AG08396 (cell line): ENCODE results near the gene ARHGAP6.

Source experiments
- DNase-seq: peaks from one replicate; pipeline ENCODE4 v3.0.0; 2012; ENCODE audit warnings: low spot score, mixed read lengths

ARHGAP6 gene

GRCh38 chrX:11464836-11465463 is 200.8 kb downstream of the ARHGAP6 start:
- no peak for DNase-seq

- DNase-seq, result no peak
These were observed 201.3 kb downstream of the ARHGAP6 start for GRCh38 chrX:11464380-11464779.

- no peak for DNase-seq
These were observed 203.1 kb downstream of the ARHGAP6 start for GRCh38 chrX:11462648-11463047.

GRCh38 chrX:11462136-11462535 is 203.6 kb downstream of the ARHGAP6 start:
- DNase-seq, result no peak

GRCh38 chrX:11461201-11462001 is 204.3 kb downstream of the ARHGAP6 start:
- peak; percentile 19 for DNase-seq

- DNase-seq, result no peak
These were observed 205.4 kb downstream of the ARHGAP6 start for GRCh38 chrX:11460347-11460746.

- DNase-seq, result no peak
These were observed 207.6 kb downstream of the ARHGAP6 start for GRCh38 chrX:11458170-11458569.

- DNase-seq, result no peak
These were observed 214.6 kb downstream of the ARHGAP6 start for GRCh38 chrX:11451151-11451550.

GRCh38 chrX:11450354-11450753 is 215.4 kb downstream of the ARHGAP6 start:
- DNase-seq, result no peak

- no peak for DNase-seq
These were observed 216.1 kb downstream of the ARHGAP6 start for GRCh38 chrX:11449613-11450012.

- DNase-seq, result no peak
These were observed 218.3 kb downstream of the ARHGAP6 start for GRCh38 chrX:11447418-11447817.

- DNase-seq, result no peak
These were observed 218.8 kb downstream of the ARHGAP6 start for GRCh38 chrX:11446949-11447348.

GRCh38 chrX:11446336-11446735 is 219.4 kb downstream of the ARHGAP6 start:
- DNase-seq, result no peak

GRCh38 chrX:11445540-11445939 is 220.2 kb downstream of the ARHGAP6 start:
- DNase-seq, result no peak

GRCh38 chrX:11444052-11444451 is 221.7 kb downstream of the ARHGAP6 start:
- DNase-seq, result no peak

- no peak for DNase-seq
These were observed 225.9 kb downstream of the ARHGAP6 start for GRCh38 chrX:11439846-11440245.

- no peak for DNase-seq
These were observed 227.0 kb downstream of the ARHGAP6 start for GRCh38 chrX:11438767-11439166.

GRCh38 chrX:11438380-11438723 is 227.4 kb downstream of the ARHGAP6 start:
- no peak for DNase-seq

GRCh38 chrX:11437642-11438379 is 227.9 kb downstream of the ARHGAP6 start:
- peak; percentile 21 for DNase-seq

GRCh38 chrX:11435568-11435967 is 230.2 kb downstream of the ARHGAP6 start:
- no peak for DNase-seq

GRCh38 chrX:11434607-11435006 is 231.1 kb downstream of the ARHGAP6 start:
- DNase-seq, result no peak

GRCh38 chrX:11431786-11432185 is 233.9 kb downstream of the ARHGAP6 start:
- no peak for DNase-seq

- DNase-seq, result no peak
These were observed 235.4 kb downstream of the ARHGAP6 start for GRCh38 chrX:11430271-11430670.
